Stimulated activated CD8-positive, alpha-beta memory T cell treated with anti-CD3 and anti-CD28 coated beads, Interleukin-15, amount 100 ng/mL, for 1 hour (primary cell): ENCODE data around the gene FGD3.

ENCODE experiments used
- DNase-seq: peaks from one replicate; pipeline ENCODE4 v3.0.0-alpha.2; 2020; ENCODE audit warnings: low read depth

Gene FGD3

DNA sequence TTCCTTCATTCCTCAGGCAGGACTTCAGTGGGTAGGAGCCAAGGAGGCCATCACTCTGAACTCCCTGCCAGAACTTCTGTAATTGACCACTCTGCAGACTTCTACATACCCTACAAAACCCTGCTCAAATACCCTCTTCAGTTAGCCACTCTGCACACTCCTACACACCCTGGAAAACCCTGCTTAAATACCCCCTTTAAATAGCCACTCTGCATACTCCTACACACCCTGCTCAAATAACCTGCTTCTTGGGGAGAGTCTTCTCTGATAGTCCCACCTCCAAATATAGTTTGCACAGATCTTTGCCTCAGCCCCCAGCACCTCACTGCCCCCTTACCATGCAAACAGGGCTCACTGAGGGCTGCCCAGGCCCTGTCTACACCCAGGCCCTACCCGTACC, 130.0 kb downstream of the FGD3 start:
- no peak for DNase-seq

DNA sequence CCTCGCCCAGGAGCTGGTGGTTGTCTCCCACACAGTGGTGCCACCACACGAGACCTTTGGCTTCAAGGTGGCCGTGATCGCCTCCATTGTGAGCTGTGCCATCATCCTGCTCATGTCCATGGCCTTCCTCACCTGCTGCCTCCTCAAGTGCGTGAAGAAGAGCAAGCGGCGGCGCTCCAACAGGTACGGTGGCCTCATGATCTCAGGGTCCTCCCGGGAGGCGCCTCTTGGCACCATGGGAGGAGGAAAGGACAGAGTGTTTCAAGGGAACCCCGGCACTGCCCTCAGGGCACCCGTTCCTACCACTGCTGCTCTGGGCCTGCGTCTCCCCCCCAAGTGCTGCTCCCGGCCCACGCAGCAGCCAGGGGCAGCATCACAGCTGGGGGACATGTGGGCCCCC, 130.5 kb downstream of the FGD3 start:
- no peak for DNase-seq

DNA sequence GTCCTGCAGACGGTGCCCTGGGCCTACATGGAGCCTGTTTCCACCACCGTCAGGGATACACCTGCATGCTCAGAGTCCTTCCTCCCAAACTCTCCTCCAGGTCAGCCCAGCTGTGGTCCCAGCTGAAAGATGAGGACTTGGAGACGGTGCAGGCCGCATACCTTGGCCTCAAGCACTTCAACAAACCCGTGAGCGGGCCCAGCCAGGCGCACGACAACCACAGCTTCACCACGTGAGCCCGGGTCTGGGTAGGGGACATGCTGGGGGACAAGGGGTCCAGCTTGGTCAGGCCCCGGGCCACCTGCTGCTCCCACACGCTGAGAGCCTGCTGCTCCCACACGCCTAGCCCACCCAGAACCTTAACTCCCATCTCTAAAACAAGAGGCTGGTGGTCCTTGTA, 132.0 kb downstream of the FGD3 start:
- DNase-seq: no peak

DNA sequence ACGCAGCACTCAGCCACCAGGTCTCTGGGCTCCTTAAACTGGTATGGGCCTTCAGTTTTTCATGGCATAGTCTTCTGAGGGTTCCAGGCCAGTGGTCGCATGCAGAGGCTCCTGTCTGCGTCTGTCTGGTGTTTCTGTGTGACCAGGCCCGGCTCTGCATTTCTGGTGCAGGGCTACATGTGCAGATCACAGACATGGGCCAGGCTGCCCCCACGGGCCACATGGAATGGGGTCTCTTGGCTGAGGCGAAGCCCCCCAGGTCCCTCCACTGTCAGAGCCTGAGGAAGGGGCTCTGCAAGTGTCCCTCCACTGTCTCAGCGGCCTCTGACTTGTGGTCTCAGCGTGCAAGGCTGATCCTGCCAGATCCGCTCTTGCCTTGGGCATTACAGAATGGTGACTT, 133.1 kb downstream of the FGD3 start:
- no peak for DNase-seq

DNA sequence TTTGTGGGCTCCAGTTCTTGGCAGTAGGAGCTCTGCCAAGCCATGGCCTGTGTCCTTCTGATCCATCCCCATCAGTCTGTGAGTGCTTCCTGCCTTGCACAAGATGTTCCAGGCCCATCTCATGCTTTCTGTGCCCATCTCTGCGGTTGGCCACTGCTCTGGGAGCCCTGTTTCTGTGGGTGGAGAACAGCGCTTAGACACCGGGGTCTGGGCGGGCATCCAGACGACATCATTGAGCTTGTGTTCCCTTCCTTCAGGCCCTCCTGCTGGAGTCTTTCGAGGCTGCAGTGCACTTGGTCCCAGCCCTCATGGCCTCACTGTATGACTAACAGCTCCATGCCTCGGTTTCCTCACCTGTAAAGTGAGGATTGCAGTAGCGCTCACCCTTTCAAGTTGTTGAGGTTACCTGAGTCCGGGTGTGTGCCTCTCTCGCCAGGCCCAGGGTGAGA, 133.8 kb downstream of the FGD3 start:
- no peak for DNase-seq

DNA sequence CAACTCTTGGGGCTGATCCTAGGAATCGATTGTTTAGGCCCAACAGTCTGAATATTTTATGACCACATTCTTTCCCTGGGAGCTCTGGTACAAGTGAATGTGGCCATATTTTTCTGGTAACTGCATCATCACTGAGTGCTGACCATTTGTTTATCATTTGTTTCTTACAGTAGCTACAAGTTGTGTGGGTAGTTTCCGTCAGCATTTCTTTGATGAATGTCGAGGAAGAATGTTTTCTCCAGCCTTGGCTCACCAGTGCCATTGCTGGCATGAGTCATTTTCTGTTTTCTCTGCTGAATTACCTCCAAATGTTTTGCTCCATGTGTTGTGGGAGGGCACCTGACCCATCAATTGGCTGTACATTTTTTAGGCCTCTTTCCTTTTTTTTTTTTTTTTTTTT, 134.6 kb downstream of the FGD3 start:
- no peak for DNase-seq

DNA sequence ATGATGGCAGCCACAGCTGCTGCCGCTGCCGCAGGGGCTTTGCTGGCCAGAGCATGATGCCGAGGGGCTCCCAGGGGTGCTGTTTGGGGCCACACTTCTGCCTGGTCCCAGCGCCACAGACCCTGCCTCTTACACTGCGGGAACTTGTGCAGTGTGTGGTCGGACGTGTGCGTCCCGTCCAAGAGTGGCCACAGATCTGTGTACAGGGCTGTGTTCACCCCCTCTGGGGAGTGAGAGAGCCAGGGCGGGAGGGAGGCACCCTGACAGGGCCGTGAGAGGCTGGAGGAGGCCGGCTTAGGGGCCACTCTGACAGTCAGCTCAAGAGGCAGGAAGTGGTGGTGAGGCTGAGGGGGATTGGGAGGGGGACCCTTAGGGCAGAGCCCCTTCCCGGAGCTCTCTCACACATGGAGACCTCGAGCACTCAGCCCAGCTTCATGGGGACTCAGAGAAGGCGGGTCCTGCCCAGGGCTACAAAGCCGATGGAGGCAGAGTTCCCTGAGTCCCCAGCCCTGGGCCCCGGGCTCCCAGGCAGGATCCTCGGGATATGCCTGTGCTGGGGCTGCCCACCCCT, 135.6 kb downstream of the FGD3 start:
- DNase-seq: no peak

DNA sequence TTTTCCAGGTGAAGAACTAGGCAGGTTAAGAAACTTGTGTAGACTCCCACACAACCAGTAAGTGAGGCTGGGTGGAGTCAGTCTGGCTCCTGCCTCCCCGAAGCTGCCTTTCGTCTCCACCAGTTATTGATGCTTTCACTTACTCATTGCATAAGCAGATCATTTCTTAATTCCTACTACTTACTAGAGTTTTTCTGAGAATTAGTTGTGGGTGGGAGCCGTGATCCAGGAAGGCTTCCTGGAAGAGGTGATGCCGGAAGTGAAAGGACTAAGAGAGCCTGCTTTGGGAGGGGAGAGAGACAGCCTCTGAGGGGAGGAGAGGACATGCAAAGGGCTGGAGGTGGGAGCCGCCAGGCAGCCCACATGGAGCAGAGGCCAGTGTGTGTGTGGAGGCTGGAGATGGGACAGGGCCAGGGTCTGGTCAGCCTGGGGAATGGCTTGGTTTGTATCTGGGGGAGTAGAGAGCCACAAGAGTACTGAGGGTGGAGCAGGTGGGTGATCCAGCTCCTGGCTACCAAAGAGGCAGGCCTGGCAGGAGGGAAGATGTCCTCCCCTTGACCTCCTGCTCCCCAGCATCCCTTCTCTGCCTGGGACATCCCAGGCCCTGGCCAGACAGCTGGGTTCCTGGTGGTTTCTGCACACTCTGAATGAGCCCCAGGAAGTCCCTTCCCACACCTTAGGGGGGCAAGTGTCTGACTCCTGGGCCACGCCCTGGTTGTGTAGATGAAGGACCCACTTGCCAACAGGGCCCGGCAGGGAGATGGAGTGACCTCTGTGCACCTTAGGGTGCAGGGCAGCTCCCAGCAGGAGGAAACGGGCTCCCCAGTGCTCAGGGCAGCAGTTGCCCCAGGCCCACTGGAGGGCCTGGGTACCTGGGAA, 136.5 kb downstream of the FGD3 start:
- no peak for DNase-seq

DNA sequence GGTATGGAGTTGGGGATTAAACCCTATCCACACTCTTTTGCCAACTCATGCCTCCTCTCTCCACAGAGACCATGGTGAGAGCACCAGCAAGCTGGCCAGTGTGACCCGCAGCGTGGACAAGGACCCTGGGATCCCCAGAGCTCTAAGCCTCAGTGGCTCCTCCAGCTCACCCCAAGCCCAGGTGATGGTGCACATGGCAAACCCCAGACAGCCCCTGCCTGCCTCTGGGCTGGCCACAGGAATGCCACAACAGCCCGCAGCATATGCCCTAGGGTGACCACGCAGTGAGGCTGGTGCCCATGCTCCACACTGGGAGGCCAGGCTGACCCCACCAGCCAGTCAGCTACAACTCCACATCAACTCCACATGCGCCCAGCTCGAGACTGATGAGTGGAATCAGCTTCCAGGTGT, 137.2 kb downstream of the FGD3 start:
- DNase-seq: no peak

DNA sequence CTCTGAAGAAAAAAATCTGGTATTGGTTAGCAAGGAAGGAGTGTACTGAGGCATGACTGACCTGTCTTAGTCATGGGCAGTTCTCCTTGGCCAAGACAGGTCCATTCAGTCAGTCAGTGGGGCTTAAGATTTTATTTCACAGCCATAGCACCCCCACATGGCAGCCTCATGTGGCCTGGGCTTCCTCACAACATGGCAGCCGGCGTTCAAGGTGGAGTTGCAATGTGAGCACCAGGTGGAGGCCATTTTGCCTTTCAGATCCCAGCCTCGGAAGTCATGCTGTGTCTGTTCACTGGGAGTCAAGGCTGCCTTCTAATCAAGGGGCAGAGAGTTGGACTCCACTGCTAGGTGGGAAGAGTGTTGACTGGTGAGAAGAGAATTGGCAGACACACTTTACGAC, 138.4 kb downstream of the FGD3 start:
- no peak for DNase-seq
